Stimulated activated CD4-positive, alpha-beta T cell treated with anti-CD3 and anti-CD28 coated beads, Interleukin-4, amount 100 ng/mL, for 48 hours (primary cell): ENCODE results near the gene NGLY1.

Source experiments
- DNase-seq, 2 donors: peaks; one replicate each; pipeline ENCODE4 v3.0.0-alpha.2; 2020; ENCODE audit warnings: low read depth in 2 of 2

The NGLY1 gene

GRCh38 chr3:25707268-25707926 is 75.8 kb downstream of the NGLY1 start:
- no peak for DNase-seq

GRCh38 chr3:25706213-25706612 is 77.0 kb downstream of the NGLY1 start:
- DNase-seq, result no peak

- DNase-seq, result no peak
These were observed 85.7 kb downstream of the NGLY1 start for GRCh38 chr3:25697553-25697952.

DNA sequence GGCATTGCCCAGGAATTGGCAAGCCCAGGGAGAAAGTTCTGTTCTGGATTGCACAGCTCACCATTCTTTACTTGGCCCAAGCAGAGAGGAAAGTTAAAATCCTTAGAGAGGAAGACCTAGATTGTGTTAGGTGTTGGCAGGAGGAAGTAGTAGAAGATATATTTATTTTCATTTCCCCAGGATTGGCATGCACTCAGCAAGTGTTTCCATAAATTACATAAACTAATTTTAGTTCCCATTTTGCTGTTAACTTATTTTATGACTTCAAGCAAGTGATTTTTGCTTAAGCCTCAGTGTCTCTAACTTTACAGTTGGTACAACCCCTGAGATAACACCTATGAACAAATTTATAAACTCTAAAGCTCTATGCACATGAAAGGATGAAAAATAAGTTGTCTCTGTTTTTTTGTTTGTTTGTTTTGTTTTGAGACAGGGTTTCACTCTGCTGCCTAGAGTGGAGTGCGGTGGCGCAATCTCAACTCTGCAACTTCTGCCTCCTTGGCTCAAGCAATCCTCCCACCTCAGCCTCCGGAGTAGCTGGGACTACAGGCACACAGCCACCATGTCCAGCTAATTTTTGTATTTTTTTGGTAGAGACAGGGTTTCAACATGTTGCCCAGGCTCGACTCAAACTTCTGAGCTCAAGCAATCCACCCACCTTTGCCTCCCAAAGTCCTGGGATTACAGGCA is 87.4 kb downstream of the NGLY1 start:
- DNase-seq, result no peak

- DNase-seq, result no peak
These were observed 90.0 kb downstream of the NGLY1 start for GRCh38 chr3:25693238-25693637.

GRCh38 chr3:25692341-25692740 is 90.9 kb downstream of the NGLY1 start:
- DNase-seq, result no peak

DNA sequence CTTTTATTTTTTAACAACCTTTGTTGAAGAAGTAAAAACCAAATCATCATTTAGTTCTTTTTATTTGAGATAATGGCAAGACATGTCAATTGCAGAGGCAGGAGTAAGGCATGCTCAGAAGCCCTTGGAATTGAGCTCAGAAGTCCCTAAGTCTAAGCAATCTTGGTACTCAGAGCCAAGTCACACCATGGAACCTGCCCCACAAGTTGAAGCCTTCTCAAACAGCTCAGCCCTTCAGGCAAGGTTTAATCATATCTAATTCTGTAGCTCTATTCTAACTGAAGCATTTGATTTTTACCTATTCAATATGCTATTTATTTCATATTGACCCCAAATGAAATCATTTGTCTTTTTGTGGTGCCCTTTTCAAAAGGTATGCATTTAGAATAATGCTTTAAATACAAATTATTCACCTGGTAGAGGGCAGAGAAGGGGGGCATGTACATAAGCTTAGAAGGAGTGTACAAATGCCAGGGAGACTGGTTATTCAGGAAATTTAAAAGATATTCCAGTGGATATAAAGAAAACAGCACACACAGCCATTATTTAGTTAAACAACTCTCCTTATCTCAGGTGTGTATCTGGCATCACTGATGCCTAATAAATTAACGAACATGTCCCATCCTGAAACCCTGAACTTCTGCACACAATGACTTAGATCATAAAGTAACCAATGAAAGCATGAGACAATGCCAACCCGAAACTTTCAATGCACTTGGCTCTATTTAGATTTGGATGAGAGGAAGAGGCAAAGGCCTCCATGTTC is 92.3 kb downstream of the NGLY1 start:
- no peak for DNase-seq

GRCh38 chr3:25689226-25689625 is 94.0 kb downstream of the NGLY1 start:
- no peak for DNase-seq

DNA sequence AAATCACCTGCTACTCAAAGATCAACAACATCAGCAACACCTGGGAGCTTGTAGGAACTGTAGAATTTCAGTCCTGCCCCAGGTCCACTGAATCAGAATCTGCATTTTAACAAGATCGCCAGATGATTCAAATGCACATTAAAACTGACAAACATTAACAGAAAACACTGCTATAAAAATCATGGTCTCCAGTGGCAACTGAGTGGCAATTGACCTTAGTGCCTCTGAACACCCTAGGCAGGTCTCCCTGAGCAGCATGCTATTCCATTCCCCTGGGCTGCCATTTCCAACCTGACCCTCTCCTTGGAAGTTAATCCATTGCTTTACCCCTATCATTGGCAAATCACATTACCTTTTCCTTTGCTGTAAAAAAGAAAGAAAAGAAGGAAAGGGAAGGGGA is 95.5 kb downstream of the NGLY1 start:
- DNase-seq, result no peak

- DNase-seq, result no peak
These were observed 96.5 kb downstream of the NGLY1 start for GRCh38 chr3:25686766-25687165.

DNA sequence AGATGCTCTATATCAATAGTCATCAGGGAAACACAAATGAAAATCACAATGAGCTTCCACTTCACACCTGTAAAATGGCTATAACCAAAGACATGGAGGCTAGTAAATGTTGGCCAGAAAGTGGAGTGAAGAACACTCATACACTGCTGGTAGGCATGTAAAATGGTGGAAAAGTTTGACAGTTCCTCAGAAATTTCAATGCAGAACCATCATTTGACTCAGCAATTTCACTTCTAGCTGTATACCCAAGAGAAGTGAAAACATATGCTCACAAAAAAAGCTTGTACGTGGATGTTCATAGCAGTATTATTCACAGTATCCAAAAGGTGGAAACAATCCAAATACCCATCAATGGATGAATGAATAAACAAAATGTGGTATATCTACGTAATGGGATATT is 99.4 kb downstream of the NGLY1 start:
- DNase-seq, result no peak

GRCh38 chr3:25683410-25683809 is 99.8 kb downstream of the NGLY1 start:
- DNase-seq, result no peak

GRCh38 chr3:25679642-25680302 is 103.5 kb downstream of the NGLY1 start:
- DNase-seq, result no peak

GRCh38 chr3:25679166-25679565 is 104.1 kb downstream of the NGLY1 start:
- no peak for DNase-seq

DNA sequence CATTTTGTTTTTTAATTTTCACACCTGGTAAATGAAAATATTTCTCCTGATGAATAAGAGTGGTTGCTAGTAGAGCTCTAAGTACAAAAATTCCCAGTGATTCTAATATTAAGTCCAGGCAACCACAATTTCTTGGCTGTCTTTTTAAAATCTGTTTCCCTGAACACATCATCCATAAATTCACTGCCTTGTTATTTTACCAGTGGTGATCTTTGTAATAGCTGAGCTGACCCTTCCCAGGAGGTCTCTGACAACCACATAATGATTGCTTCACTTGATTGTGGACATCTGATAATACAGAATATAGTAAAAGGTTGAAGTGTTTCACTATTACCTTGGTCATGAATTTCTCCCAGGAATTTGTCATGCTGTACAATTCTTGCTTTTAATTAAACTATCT is 104.7 kb downstream of the NGLY1 start:
- DNase-seq, result no peak

DNA sequence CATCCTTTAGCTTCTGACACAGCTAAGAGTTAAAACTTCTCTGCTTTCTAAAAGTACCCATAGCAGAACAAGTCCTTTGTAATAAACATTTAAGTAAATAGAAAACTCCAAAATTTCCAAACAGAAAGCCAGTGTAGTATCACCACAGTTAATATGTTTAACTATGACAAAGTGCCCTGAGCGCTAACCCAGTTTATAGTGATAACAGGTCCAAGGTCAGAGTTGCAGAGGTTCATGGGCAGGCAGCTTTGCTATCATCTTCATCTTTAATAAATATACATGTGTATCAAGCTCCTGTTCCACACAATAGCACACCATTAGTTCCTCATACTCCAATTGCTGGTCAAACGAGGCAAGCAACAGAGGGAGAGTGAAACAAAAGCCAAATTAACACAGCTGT is 106.1 kb downstream of the NGLY1 start:
- DNase-seq, result no peak

DNA sequence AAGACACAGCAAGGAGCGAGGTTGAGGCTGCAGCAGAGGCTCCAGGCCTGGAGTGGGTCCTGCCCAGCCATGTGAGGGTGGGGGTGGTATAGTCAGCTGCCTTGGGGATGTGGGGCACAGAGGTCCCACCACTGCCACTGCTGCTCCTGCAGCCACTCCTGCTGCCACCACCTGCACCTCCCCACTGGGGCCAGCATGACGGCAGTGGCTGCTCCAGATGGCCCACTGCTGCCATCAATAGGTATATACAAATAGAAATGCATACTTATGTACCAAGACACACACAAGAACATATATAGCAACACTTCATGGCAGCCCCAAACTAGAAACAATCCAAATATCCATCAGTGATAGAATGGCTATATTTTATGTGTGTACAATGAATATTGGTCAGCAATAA is 108.6 kb downstream of the NGLY1 start:
- DNase-seq, result no peak

DNA sequence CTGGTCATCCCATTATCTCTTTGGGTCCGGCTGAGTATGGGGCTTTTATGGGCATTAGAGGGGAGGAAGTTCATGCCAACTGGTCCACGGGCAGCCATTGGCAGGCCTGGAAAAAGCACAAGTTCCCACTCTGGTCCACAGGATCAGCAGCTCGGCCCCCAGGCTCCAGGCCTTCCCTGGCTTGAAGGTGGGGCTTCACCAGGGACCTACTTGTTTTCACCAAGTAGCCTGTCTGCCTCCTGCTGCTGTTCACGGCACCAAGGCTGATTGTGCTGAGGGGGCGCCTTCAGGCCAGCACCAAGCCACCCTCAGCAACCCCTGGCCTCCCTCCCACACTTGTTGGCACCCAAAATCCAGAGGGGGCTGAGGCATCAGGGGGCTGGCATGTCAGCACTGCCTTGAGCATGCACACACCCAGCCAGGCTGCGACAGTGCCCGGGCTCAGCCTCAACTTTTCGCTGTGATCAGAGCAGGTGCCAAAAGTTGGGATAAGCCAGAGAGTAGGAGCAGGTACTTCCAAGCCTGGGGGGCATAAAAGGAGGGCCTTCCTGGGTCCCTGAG is 109.4 kb downstream of the NGLY1 start:
- DNase-seq, result no peak
